Transverse colon (tissue), 4 donors: ENCODE data around the gene PHRF1. TPM values are rescaled to one million over a fixed set of nuclear protein-coding genes. Genes with fewer than 3 reads are reported as not detected.
A peak's percentile ranks its signal among the peaks of the same experiment; 100 is the strongest.

Experiments used
- DNase-seq: peaks from one replicate; pipeline ENCODE4 v3.0.0-alpha.2; 2019
- H3K27ac ChIP-seq, 4 donors: fragments of 200-600 bp; sonication (generic); 2 replicates each; pipeline ENCODE4 v1.5.1; 2016 to 2018; ENCODE audit warnings: inconsistent platforms in 4 of 4
- H3K27me3 ChIP-seq: fragments of 200-600 bp; sonication (generic); 2 replicates; pipeline ENCODE4 v1.5.1; 2017; ENCODE audit warnings: inconsistent platforms
- H3K36me3 ChIP-seq, 4 donors: fragments of 200-600 bp; sonication (generic); 2 replicates each; pipeline ENCODE4 v1.5.1; 2017 to 2019; ENCODE audit warnings: inconsistent platforms in 4 of 4
- H3K4me1 ChIP-seq, 4 donors: fragments of 200-600 bp; sonication (generic); 2 replicates each; pipeline ENCODE4 v1.5.1; 2017 to 2020; ENCODE audit warnings: inconsistent platforms in 4 of 4
- H3K4me3 ChIP-seq, 4 donors: fragments of 200-600 bp; sonication (generic); 1 replicate in 1 of 4; 2 replicates in 3 of 4; pipeline versions ENCODE4 v1.5.1 to v1.6.1; 2017 to 2019; ENCODE audit warnings: inconsistent platforms in 4 of 4
- H3K9me3 ChIP-seq, 2 donors: fragments of 200-600 bp; sonication (generic); 2 replicates each; pipeline ENCODE4 v1.5.1; 2017 to 2019; ENCODE audit warnings: inconsistent platforms in 2 of 2
- EP300 ChIP-seq: sonication (generic); formaldehyde crosslinking; IDR thresholded peaks from one replicate; pipeline ENCODE4 v1.6.1; 2017; ENCODE audit warnings: antibody characterized with exemption, low read depth
- POLR2A ChIP-seq: fragments of 450-650 bp; IDR thresholded peaks from one replicate; pipeline ENCODE4 v1.6.1; 2016; ENCODE audit warnings: antibody characterized with exemption, mild to moderate bottlenecking, moderate library complexity
- POLR2AphosphoS5 ChIP-seq, 3 donors: sonication (generic); formaldehyde crosslinking; IDR thresholded peaks; one replicate each; pipeline ENCODE4 v1.6.1; 2016; ENCODE audit warnings: antibody characterized with exemption in 3 of 3
- WGBS, 2 donors: methylation state at CpG; one replicate each; pipeline ENCODE4 v1.1.5; 2018; ENCODE audit warnings: low coverage in 1 of 2; 5-methylcytosine and 5-hydroxymethylcytosine counted together
- in situ Hi-C, 4 donors: fragments of 200-750 bp; cut with MboI; loops; one replicate each; pipeline versions ENCODE4 v1.15.0 to v1.15.1; 2017; ENCODE audit warnings: low sequenced_read_pairs in 3 of 4, low pct_ligation_motif_present in 1 of 4, low pct_unique_long_range_greater_than_20kb in 1 of 4
- intact Hi-C: fragments of 100-400 bp; cut with DNase I; formaldehyde crosslinking; loops from one replicate; pipeline ENCODE4 v1.15.1; 2023; ENCODE audit warnings: low total_unique reads
- total RNA-seq, 4 donors: library from RNA; depleted of rRNA; stranded (reverse); fragments of >200 nt; gene quantifications; one replicate each; pipeline ENCODE4 v1.1.0, GENCODE V29; 2016
- TF ChIP-seq, protein P1 (sequence below), 5 experiments: fragments of 200-600 bp in 3 of 5; fragments of 450-650 bp in 2 of 5; sonication (generic) in 3 of 5; IDR thresholded peaks; 1 replicate in 2 of 5; 2 replicates in 3 of 5; pipeline ENCODE4 v1.5.1; 2016 to 2017; ENCODE audit warnings: antibody characterized with exemption in 5 of 5, inconsistent platforms in 3 of 5, mild to moderate bottlenecking in 2 of 5, moderate library complexity in 1 of 5

PHRF1 gene
- total RNA-seq, 4 donors from 2014 or later = 28.4 to 60.6 (median 43.2) TPM

DNA sequence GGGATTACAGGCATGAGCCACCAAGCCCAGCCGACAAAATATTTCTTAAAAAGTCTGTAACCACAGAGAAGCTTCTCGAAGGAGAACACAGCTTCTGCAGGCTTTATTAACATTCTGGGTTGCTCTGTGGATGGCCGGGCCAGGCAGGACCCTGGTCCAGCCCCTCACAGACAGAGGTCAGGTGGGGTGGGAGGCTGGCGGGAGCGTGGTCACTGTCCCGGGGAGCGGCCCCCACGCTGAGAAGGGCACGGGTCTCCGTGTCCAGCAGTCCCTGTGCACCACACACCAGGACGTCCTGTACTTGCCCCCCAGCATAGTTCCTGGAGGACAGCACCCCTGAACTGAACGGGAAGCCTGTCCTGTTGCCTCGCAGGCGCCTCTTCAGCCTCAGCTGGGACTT lies 80.2 kb downstream of the PHRF1 start:
- no peak overlapping the region for H3K27ac ChIP-seq
- intact Hi-C loops = no loop called here
- in situ Hi-C loops = no loop called here

DNA sequence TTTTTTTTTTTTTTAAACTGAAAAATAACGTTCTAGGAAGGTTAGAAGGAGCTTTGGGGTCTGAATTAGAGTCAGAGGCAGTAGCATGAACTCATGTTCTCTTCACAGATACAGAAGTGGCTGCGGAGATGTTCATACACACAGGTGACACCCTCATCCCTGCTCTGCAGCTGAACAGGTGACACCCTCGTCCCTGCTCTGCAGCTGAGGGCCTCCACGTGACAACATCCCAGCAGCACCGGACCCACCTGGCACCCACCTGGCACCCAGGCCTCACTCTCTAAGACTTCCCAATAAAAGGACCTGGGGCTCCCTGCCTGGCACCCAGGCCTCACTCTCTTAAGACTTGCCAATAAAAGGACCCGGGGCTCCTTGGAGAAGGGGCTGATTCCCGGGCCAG lies 80.6 kb downstream of the PHRF1 start:
- intact Hi-C loops = no loop called here
- no peaks in the 10 kb centered on the region for H3K9me3 ChIP-seq
- TF ChIP-seq, protein P1, sequence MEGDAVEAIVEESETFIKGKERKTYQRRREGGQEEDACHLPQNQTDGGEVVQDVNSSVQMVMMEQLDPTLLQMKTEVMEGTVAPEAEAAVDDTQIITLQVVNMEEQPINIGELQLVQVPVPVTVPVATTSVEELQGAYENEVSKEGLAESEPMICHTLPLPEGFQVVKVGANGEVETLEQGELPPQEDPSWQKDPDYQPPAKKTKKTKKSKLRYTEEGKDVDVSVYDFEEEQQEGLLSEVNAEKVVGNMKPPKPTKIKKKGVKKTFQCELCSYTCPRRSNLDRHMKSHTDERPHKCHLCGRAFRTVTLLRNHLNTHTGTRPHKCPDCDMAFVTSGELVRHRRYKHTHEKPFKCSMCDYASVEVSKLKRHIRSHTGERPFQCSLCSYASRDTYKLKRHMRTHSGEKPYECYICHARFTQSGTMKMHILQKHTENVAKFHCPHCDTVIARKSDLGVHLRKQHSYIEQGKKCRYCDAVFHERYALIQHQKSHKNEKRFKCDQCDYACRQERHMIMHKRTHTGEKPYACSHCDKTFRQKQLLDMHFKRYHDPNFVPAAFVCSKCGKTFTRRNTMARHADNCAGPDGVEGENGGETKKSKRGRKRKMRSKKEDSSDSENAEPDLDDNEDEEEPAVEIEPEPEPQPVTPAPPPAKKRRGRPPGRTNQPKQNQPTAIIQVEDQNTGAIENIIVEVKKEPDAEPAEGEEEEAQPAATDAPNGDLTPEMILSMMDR (IDR thresholded peaks at IDR 0.05) = no peak
- TF ChIP-seq POLR2AphosphoS5 (IDR thresholded peaks at IDR 0.05) = no peak
- TF ChIP-seq POLR2A = no peak
- TF ChIP-seq EP300 = no peak
- H3K27ac ChIP-seq = no peak overlapping the region
- H3K4me1 ChIP-seq = peaks cover 0 to 17% (median 7%) of the 10 kb centered on the region in 4 donors
- 86 to 88% methylated on average over 2 to 7 of the region's 7 CpGs for WGBS, 2 donors
- H3K27me3 ChIP-seq = no peaks in the 10 kb centered on the region
- in situ Hi-C loops = no loop called here
- DNase-seq = no peak
- no peak overlapping the region for H3K4me3 ChIP-seq
- H3K36me3 ChIP-seq = no peaks in the 10 kb centered on the region

More for the DNA sequence above, 80.2 kb downstream of the PHRF1 start:
- Histone ChIP-seq H3K36me3 (no peaks in the 10 kb centered on the region), H3K27me3 (no peaks in the 10 kb centered on the region), H3K4me1 (peaks cover 0 to 17% (median 7%) of the 10 kb centered on the region in 4 donors), H3K4me3 (no peak overlapping the region), H3K9me3 (no peaks in the 10 kb centered on the region)
- no peak for DNase-seq
- no peak for TF ChIP-seq EP300
- 93 to 95% methylated on average over 4 to 11 of the region's 14 CpGs for WGBS, 2 donors

DNA sequence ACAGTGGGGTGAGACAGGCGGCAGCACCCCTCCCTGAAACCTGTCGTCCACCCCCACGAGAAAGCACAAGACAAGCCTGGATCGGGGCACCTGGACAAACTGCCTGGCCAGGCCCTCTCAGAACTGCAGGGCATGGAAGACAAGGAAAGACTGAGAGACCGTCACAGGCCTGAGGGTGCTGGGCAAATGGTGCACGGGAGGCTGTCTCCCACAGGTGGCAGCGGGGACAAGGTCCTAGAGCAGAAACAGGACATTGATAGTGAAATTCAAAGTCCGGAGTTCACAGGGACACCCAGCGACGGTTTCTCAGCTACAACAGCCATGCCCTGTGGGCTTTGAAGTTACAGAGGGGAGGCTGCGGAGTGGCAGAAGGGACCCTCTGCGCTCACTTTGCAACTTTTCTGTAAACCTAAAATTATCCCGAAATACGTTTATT lies 81.4 kb downstream of the PHRF1 start:
- Histone ChIP-seq H3K27ac (no peak overlapping the region), H3K4me1 (peaks cover 0 to 17% (median 8%) of the 10 kb centered on the region in 4 donors), H3K9me3 (no peaks in the 10 kb centered on the region), H3K36me3 (no peaks in the 10 kb centered on the region), H3K27me3 (no peaks in the 10 kb centered on the region), H3K4me3 (no peak overlapping the region)
- intact Hi-C loops = no loop called here
- in situ Hi-C loops = no loop called here
- no peak for DNase-seq
- WGBS, 2 donors = 81 to 88% methylated on average over 8 to 14 of the region's 14 CpGs
- TF ChIP-seq, protein P1 (IDR thresholded peaks at IDR 0.05) = peak in 1 of 5 experiments; percentile 8
- no peak for TF ChIP-seq EP300

DNA sequence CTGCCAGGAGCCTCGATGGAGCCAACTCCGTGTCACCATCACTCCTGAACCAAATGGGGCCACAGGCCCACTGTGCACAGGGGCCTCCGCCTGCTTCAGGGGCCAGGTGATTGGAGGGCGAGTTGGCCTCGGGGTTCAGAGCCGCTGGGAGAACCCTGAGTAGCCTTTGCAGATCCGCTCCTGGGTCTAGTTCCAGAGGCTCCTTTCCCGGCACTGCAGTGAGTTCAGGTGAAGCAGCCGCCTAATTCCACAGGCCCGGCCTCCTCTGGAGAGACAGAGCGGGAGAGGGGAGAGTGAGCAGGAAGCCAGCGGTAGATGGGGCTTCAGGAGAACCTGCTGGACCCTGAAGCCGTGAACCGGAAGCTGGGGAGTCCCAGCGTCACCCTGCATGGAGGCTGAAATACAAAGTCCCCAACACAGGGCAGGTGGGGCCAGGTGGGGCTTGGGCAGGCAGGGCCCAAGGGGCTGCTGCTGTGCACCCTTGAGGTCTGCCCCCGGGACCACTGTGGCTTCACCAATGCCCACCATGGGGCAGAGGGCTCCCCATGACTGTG lies 83.3 kb downstream of the PHRF1 start:
- DNase-seq = no peak
- in situ Hi-C loops = loop anchor here in 1 of 4 donors (10.0 kb wide), 1 partner anchor 65 kb away; no protein-coding TSS in a partner anchor
- no peaks in the 10 kb centered on the region for H3K36me3 ChIP-seq

More for the DNA sequence above, 83.3 kb downstream of the PHRF1 start:
- no peaks in the 10 kb centered on the region for H3K9me3 ChIP-seq
- H3K4me3 ChIP-seq = no peak overlapping the region
- H3K27ac ChIP-seq = no peak overlapping the region
- intact Hi-C loops = no loop called here
- H3K27me3 ChIP-seq = no peaks in the 10 kb centered on the region
- no peak for TF ChIP-seq POLR2A
- TF ChIP-seq POLR2AphosphoS5 (IDR thresholded peaks at IDR 0.05) = no peak
- no peak for TF ChIP-seq EP300
- TF ChIP-seq, protein P1 (IDR thresholded peaks at IDR 0.05) = no peak
- peaks cover 0 to 16% (median 8%) of the 10 kb centered on the region in 4 donors for H3K4me1 ChIP-seq
- WGBS, 2 donors = 90 to 93% methylated on average over 2 to 15 of the region's 16 CpGs
